ENCODE results near the gene USP1. TPM values are rescaled to one million over a fixed set of nuclear protein-coding genes. Genes with fewer than 3 reads are reported as not detected.

The USP1 gene
- total and polyA plus RNA-seq, 2 donors from 2014 or later: 10.0 to 27.1 TPM

DNA sequence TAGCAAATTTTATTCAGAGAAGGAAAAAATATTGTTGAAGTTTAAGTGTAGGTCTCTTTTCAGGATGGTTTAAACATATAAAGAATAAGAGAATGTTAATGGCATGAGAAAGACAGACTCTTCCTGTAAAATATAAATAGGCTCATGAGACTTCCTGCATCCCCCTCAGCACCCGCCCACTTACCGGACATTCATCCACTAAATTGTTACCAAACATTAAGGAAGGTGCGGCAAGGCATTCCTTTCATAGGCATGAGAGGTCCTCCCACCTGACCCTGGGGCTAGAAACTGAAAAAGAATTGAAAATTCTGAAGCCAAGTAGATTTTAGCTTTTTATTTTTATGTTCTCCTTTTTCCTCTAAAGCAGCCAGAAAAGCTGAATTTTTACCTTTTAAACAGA lies 10.6 kb upstream of the USP1 start:
- no peak overlapping the region for H3K27ac ChIP-seq (ENCODE audit: low read depth in 2 of 2, low read length in 2 of 2)
- FAIRE-seq: no peak

DNA sequence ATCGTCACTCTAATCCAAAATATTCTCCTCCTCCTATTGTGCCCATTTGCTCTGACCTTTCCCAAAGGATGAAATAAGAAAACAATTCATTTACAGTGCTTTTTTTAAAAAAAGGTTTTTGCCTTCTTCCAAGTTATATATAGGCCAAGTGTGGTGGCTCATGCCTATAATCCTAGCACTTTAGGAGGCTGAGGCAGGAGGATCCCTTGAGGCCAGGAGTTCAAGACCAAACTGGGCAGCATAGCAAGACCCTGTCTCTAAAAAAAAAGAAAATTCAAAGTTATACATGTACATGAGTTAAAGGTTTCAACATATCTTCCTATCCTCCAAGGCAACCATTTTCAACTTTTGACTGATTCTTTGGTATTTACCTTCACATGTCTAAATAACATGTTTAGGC lies 10.1 kb upstream of the USP1 start:
- Histone ChIP-seq H3K27me3 (ENCODE audit: control insufficient read depth, insufficient read depth, low read length) (no peaks in the 10 kb centered on the region), H3K4me3 (ENCODE audit: low read length in 3 of 3) (no peak overlapping the region), H3K4me1 (ENCODE audit: control insufficient read depth in 2 of 3, insufficient read depth in 2 of 3, low read depth in 1 of 3, low read length in 3 of 3) (no peaks in the 10 kb centered on the region), H3K9me3 (ENCODE audit: control insufficient read depth in 2 of 3, insufficient read depth in 1 of 3, low read length in 3 of 3) (no peaks in the 10 kb centered on the region), H3K27ac (ENCODE audit: low read depth in 2 of 2, low read length in 2 of 2) (no peak overlapping the region), H3K36me3 (ENCODE audit: control insufficient read depth in 2 of 3, insufficient read depth in 3 of 3, low read length in 3 of 3) (no peaks in the 10 kb centered on the region), H3K9ac (ENCODE audit: low read length in 3 of 3) (no peak overlapping the region)
- TF ChIP-seq CTCF (IDR thresholded peaks at IDR 0.05; ENCODE audit: borderline replicate concordance, extremely low read depth, insufficient read depth): no peak
- DNase-seq (no peak), FAIRE-seq (no peak)
- intact Hi-C loops (cut with DNase I): no loop called here

More for the DNA sequence above, 10.6 kb upstream of the USP1 start:
- Histone ChIP-seq H3K27me3 (ENCODE audit: control insufficient read depth, insufficient read depth, low read length) (no peaks in the 10 kb centered on the region), H3K9ac (ENCODE audit: low read length in 3 of 3) (no peak overlapping the region), H3K4me3 (ENCODE audit: low read length in 3 of 3) (no peak overlapping the region), H3K9me3 (ENCODE audit: control insufficient read depth in 2 of 3, insufficient read depth in 1 of 3, low read length in 3 of 3) (no peaks in the 10 kb centered on the region), H3K4me1 (ENCODE audit: control insufficient read depth in 2 of 3, insufficient read depth in 2 of 3, low read depth in 1 of 3, low read length in 3 of 3) (no peaks in the 10 kb centered on the region), H3K36me3 (ENCODE audit: control insufficient read depth in 2 of 3, insufficient read depth in 3 of 3, low read length in 3 of 3) (no peaks in the 10 kb centered on the region)
- intact Hi-C loops (cut with DNase I): no loop called here
- TF ChIP-seq CTCF (IDR thresholded peaks at IDR 0.05; ENCODE audit: borderline replicate concordance, extremely low read depth, insufficient read depth): no peak
- peak in 1 of 5 donors; percentile 25 for DNase-seq

GRCh38 chr1:62428351-62428750 lies 8.5 kb upstream of the USP1 start:
- Histone ChIP-seq H3K4me1 (ENCODE audit: control insufficient read depth in 2 of 3, insufficient read depth in 2 of 3, low read depth in 1 of 3, low read length in 3 of 3) (no peaks in the 10 kb centered on the region), H3K4me3 (ENCODE audit: low read length in 3 of 3) (no peak overlapping the region), H3K27me3 (ENCODE audit: control insufficient read depth, insufficient read depth, low read length) (no peaks in the 10 kb centered on the region), H3K9me3 (ENCODE audit: control insufficient read depth in 2 of 3, insufficient read depth in 1 of 3, low read length in 3 of 3) (no peaks in the 10 kb centered on the region), H3K36me3 (ENCODE audit: control insufficient read depth in 2 of 3, insufficient read depth in 3 of 3, low read length in 3 of 3) (no peaks in the 10 kb centered on the region), H3K9ac (ENCODE audit: low read length in 3 of 3) (no peak overlapping the region), H3K27ac (ENCODE audit: low read depth in 2 of 2, low read length in 2 of 2) (no peak overlapping the region)
- no peak for TF ChIP-seq CTCF (IDR thresholded peaks at IDR 0.05; ENCODE audit: borderline replicate concordance, extremely low read depth, insufficient read depth)
- DNase-seq (no peak), FAIRE-seq (no peak)
- intact Hi-C loops (cut with DNase I): no loop called here

- Histone ChIP-seq H3K36me3 (ENCODE audit: control insufficient read depth in 2 of 3, insufficient read depth in 3 of 3, low read length in 3 of 3) (no peaks in the 10 kb centered on the region), H3K27me3 (ENCODE audit: control insufficient read depth, insufficient read depth, low read length) (no peaks in the 10 kb centered on the region), H3K9ac (ENCODE audit: low read length in 3 of 3) (no peak overlapping the region), H3K9me3 (ENCODE audit: control insufficient read depth in 2 of 3, insufficient read depth in 1 of 3, low read length in 3 of 3) (no peaks in the 10 kb centered on the region), H3K4me1 (ENCODE audit: control insufficient read depth in 2 of 3, insufficient read depth in 2 of 3, low read depth in 1 of 3, low read length in 3 of 3) (no peaks in the 10 kb centered on the region), H3K4me3 (ENCODE audit: low read length in 3 of 3) (no peak overlapping the region), H3K27ac (ENCODE audit: low read depth in 2 of 2, low read length in 2 of 2) (no peak overlapping the region)
- DNase-seq (no peak), FAIRE-seq (no peak)
- no peak for TF ChIP-seq CTCF (IDR thresholded peaks at IDR 0.05; ENCODE audit: borderline replicate concordance, extremely low read depth, insufficient read depth)
- intact Hi-C loops (cut with DNase I): no loop called here
Observed at GRCh38 chr1:62429581-62429980, 7.3 kb upstream of the USP1 start.

Measured in kidney (tissue), 14 donors.